ENCODE data around the gene AFAP1L2. TPM values are rescaled to one million over a fixed set of nuclear protein-coding genes. Genes with fewer than 3 reads are reported as not detected.

Gene AFAP1L2
- polyA plus RNA-seq, 3 donors, result 3.6 to 11.0 (median 6.7) TPM

DNA sequence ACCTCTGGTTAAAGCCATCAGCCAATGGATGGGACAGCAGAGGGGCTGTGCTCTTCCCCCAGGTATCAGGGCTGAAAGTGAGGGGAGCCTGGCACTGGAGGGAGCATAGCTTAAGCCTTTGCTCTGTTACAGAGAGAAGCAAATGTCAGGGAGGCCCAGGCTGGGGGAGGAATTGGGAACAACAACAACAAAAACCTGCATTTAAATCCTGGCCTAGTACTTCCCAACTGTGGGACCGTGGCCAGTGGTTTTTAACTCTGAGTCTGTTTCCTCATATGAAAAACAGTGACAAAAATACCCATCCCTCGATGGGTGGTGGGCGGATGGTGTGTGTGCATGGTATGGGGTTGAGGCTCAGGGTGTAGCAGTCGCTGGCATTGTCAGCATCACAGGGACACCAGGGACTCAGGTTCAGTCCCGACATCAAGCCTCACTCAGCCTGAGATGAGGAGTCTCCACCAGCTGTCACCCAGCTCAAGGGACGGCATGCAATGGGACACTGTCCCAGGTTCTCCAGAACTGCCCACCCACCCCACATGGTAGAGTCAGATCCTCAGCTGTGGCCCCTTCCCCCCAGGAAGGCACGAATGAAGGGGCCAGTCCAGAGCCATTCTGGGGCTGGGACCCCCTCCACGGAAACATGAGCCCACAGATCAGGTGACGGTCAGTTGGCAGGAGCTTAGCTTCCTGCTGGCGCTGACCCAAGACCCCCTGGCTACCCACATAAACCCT lies 74.5 kb downstream of the AFAP1L2 start:
- 48 to 80% (median 62%) methylated on average over 10 of the region's 10 CpGs for WGBS, 3 donors
- no peak overlapping the region for H3K27ac ChIP-seq (ENCODE audit: low read depth, low read length)

- H3K27ac ChIP-seq (ENCODE audit: low read depth, low read length), result no peak overlapping the region
- WGBS, 3 donors, result 66 to 77% (median 66%) methylated on average over 6 of the region's 6 CpGs
Observed at GRCh38 chr10:114328874-114329273, 75.4 kb downstream of the AFAP1L2 start.

- WGBS, 3 donors, result 62 to 89% (median 71%) methylated on average over 6 of the region's 6 CpGs
- no peak overlapping the region for H3K27ac ChIP-seq (ENCODE audit: low read depth, low read length)
Observed at GRCh38 chr10:114328441-114328812, 75.9 kb downstream of the AFAP1L2 start.

GRCh38 chr10:114327537-114328440 lies 76.5 kb downstream of the AFAP1L2 start:
- WGBS, 3 donors, result 73 to 86% (median 80%) methylated on average over 15 of the region's 15 CpGs
- no peak overlapping the region for H3K27ac ChIP-seq (ENCODE audit: low read depth, low read length)

DNA sequence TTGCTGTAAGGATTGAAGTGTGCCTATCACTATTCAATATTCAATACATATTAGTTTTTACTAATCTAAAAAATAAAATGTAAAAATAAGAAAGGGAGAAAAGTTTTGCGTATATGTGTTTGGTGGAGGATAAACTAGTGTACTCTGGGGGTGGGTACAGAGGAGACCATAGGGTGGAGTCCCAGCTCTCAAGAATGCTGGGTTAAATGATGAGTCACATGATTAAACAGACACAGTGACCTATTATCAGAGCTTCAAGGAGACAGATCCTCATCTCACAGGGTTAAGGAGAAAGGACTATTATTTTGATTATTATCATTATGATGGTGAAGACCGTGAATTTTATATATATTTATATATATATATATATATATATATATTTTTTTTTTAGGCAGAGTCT lies 77.5 kb downstream of the AFAP1L2 start:
- H3K27ac ChIP-seq (ENCODE audit: low read depth, low read length), result no peak overlapping the region
- 87 to 92% (median 88%) methylated on average over 2 of the region's 2 CpGs for WGBS, 3 donors

DNA sequence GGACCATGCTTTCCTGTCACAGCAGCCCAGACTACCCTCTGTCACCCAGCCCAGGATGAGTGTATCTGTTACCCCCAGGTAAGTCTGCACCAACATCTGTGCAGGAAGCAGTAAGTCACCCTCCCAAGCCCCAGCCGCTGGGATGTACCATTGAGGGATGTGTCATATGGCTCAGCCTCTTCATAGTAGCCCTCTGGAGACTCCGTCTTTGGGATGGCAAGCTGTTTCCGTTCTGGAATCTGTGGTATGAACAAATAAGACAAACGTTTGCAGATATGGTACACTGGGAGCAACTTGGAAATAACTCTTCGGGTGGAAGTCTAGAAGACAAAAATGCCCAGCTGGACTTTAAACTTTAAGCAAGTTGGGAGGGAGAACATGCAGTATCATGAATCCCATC lies 81.3 kb downstream of the AFAP1L2 start:
- no peak overlapping the region for H3K27ac ChIP-seq (ENCODE audit: low read depth, low read length)
- WGBS, 3 donors, result 68 to 83% (median 78%) methylated on average over 5 of the region's 5 CpGs

DNA sequence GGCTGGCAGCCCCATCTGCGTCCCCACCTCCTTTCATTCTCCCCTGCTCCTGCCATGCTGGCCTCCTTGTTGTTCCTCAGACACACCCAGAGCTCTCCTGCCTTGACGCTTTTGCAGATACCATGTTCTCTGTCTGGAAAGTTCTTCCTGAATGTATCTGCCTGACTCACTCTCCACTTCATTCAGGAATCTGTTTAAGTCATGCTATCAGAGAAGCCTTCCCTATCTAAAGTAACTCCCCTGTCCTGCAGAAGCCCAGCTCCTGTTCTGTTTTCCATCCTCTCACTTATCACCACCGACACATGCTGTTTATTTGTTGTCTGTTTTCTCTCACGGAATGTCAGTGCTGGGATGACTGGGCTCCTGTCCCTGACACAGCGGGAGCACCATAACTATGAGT lies 82.0 kb downstream of the AFAP1L2 start:
- WGBS, 3 donors, result 83 to 94% (median 93%) methylated on average over 5 of the region's 5 CpGs
- H3K27ac ChIP-seq (ENCODE audit: low read depth, low read length), result no peak overlapping the region

- H3K27ac ChIP-seq (ENCODE audit: low read depth, low read length), result no peak overlapping the region
- 75 to 88% (median 76%) methylated on average over 23 of the region's 23 CpGs for WGBS, 3 donors
Observed at GRCh38 chr10:114320249-114321116, 83.8 kb downstream of the AFAP1L2 start.

GRCh38 chr10:114319406-114320248 lies 84.7 kb downstream of the AFAP1L2 start:
- 90 to 94% (median 92%) methylated on average over 18 of the region's 18 CpGs for WGBS, 3 donors
- H3K27ac ChIP-seq (ENCODE audit: low read depth, low read length), result no peak overlapping the region

- 74 to 81% (median 77%) methylated on average over 5 of the region's 5 CpGs for WGBS, 3 donors
- H3K27ac ChIP-seq (ENCODE audit: low read depth, low read length), result no peak overlapping the region
Observed at GRCh38 chr10:114316744-114317143, 87.6 kb downstream of the AFAP1L2 start.

- H3K27ac ChIP-seq (ENCODE audit: low read depth, low read length), result no peak overlapping the region
- WGBS, 3 donors, result 91 to 95% (median 92%) methylated on average over 19 to 22 of the region's 22 CpGs
Observed at GRCh38 chr10:114315566-114316420, 88.5 kb downstream of the AFAP1L2 start.

GRCh38 chr10:114313866-114314265 lies 90.4 kb downstream of the AFAP1L2 start:
- no peak overlapping the region for H3K27ac ChIP-seq (ENCODE audit: low read depth, low read length)
- WGBS, 3 donors, result 86 to 89% (median 89%) methylated on average over 11 of the region's 11 CpGs

GRCh38 chr10:114313139-114313538 lies 91.2 kb downstream of the AFAP1L2 start:
- H3K27ac ChIP-seq (ENCODE audit: low read depth, low read length), result no peak overlapping the region
- WGBS, 3 donors, result 88 to 92% (median 90%) methylated on average over 9 of the region's 9 CpGs

- no peak overlapping the region for H3K27ac ChIP-seq (ENCODE audit: low read depth, low read length)
- 85 to 89% (median 86%) methylated on average over 13 of the region's 13 CpGs for WGBS, 3 donors
Observed at GRCh38 chr10:114311496-114312209, 92.6 kb downstream of the AFAP1L2 start.

DNA sequence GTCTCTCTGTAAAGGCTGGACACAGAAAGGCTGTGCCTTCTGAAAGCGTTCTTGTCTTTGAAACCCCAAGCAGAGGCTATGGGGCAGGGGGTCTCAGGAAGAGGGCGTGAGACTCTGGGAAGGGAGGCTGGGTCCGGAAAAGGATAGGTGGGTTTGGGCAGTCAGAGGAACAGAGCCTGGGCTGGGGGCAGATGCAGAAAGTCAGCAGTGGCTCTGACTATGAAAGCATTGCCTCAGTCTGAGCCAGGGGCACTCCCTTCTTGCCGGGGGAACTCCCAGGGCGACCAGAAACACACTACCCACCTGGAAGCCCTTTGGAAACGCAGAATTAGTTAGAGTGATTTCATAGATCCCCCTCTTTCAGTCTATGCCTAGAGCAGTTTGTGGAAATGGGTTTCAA lies 93.3 kb downstream of the AFAP1L2 start:
- H3K27ac ChIP-seq (ENCODE audit: low read depth, low read length), result no peak overlapping the region
- WGBS, 3 donors, result 73 to 93% (median 73%) methylated on average over 6 of the region's 6 CpGs

DNA sequence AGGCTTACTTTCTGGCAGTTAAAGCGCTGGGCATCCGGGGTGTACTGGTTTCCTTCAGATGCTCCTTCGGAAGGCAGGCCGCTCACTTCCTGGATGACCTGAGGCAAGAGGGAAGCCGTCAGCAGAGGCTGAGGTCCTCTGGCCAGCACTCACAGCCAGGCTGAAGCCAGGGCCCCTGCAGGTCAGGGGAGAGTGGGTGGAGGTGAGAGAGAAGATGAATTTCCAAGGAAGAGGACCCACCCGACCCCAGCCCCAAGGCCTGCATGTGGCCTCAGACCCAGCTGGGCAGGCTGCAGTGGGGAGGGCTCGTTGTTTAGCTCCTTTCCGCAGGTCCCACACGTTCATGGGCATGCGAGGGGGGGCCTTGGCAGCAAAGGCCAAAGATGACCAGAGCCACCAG lies 94.0 kb downstream of the AFAP1L2 start:
- 86 to 91% (median 91%) methylated on average over 10 of the region's 10 CpGs for WGBS, 3 donors

DNA sequence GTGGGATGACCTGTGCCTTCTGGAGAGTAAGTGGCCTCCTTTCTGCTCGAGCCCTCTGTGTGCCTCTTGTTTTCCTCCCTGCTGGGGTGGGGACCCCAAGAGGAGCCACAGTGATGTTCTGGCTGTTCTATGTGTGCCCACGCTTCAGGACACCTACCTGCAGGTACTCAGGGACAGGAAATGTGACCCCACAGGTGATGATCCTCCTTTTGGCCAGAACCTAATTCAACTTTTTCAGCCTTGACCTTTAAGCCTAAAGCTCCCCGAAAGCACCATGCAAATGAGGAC lies 95.0 kb downstream of the AFAP1L2 start:
- H3K27ac ChIP-seq (ENCODE audit: low read depth, low read length), result no peak overlapping the region
- whole genome bisulfite sequencing, 3 donors, result 66 to 85% (median 76%) methylated on average over 3 of the region's 3 CpGs

More for the DNA sequence above, 94.0 kb downstream of the AFAP1L2 start:
- no peak overlapping the region for H3K27ac ChIP-seq (ENCODE audit: low read depth, low read length)

Measured in adipose tissue (tissue), 3 donors.